ENCODE data around the gene CNOT9. TPM values are rescaled to one million over a fixed set of nuclear protein-coding genes. Genes with fewer than 3 reads are reported as not detected.
"Not testable (repeated sequence)": the region's sequence is repeated elsewhere in the genome, so short reads cannot be mapped to it uniquely, and the experiment has no call there.

The CNOT9 gene
- 10 to 100 TPM; 71.0 to 80.9 TPM for total RNA-seq

- Mint-ChIP-seq H3K27me3 (no peaks in the 10 kb centered on the region), H3K27ac (peak within 1 kb of the TSS; percentile 100), H3K4me3 (peak within 1 kb of the TSS; percentile 98), H3K9me3 (no peaks in the 10 kb centered on the region), H3K4me1 (peaks cover 59% of the 10 kb centered on the region), H3K36me3 (ENCODE audit: low read depth) (peaks cover 56% of the 10 kb centered on the region)
- ChIA-PET CTCF (no interaction called here), POLR2A (no interaction called here)
- peak; percentile 100 for DNase-seq
These were observed at the start of gene CNOT9, which contains the start of gene USP37 for GRCh38 chr2:218568190-218569037. Gene CNOT9 (plus strand): TSS chr2:218568839. CDS start chr2:218568955, 116 bp downstream. Gene USP37 (minus strand): TSS chr2:218568351. CDS start chr2:218558653, 9,698 bp downstream.

- Mint-ChIP-seq H3K4me1 (peaks cover 42% of the 10 kb centered on the region), H3K9me3 (peaks cover 2% of the 10 kb centered on the region), H3K4me3 (no peak overlapping the region), H3K36me3 (ENCODE audit: low read depth) (peaks cover 49% of the 10 kb centered on the region), H3K27ac (no peak overlapping the region), H3K27me3 (no peaks in the 10 kb centered on the region)
- ChIA-PET POLR2A (no interaction called here), CTCF (no interaction called here)
- no peak for DNase-seq
These were observed 49.8 kb upstream of the CNOT9 start for GRCh38 chr2:218518876-218519275.

- peaks cover 11% of the 10 kb centered on the region for H3K4me1 Mint-ChIP-seq
- no peaks in the 10 kb centered on the region for H3K27me3 Mint-ChIP-seq
- no peak for DNase-seq
- peaks cover 61% of the 10 kb centered on the region for H3K36me3 Mint-ChIP-seq (ENCODE audit: low read depth)
- ChIA-PET POLR2A (no interaction called here), CTCF (interaction anchor here (1.2 kb wide), 1 partner anchor 44 kb away, joined by 4 read pairs; no protein-coding TSS in a partner anchor)
- H3K27ac Mint-ChIP-seq = no peak overlapping the region
- H3K9me3 Mint-ChIP-seq = peaks cover 5% of the 10 kb centered on the region
- no peak overlapping the region for H3K4me3 Mint-ChIP-seq
These were observed 45.0 kb upstream of the CNOT9 start for GRCh38 chr2:218523651-218524050.

- CTCF ChIA-PET = interaction anchor here (0.5 to 0.9 kb wide), 4 partner anchors 12 to 123 kb away, joined by 3 to 5 read pairs (median 4); no protein-coding TSS in a partner anchor
- H3K4me1 Mint-ChIP-seq, H3K27ac Mint-ChIP-seq, H3K27me3 Mint-ChIP-seq, POLR2A ChIA-PET, DNase-seq, H3K4me3 Mint-ChIP-seq, H3K9me3 Mint-ChIP-seq: not testable (repeated sequence)
- H3K36me3 Mint-ChIP-seq (ENCODE audit: low read depth) = peaks cover 76% of the 10 kb centered on the region
These were observed 40.2 kb upstream of the CNOT9 start for GRCh38 chr2:218528409-218528808.

- Mint-ChIP-seq H3K27ac (no peak overlapping the region), H3K4me3 (no peak overlapping the region), H3K36me3 (ENCODE audit: low read depth) (peaks cover 68% of the 10 kb centered on the region), H3K9me3 (peaks cover 4% of the 10 kb centered on the region), H3K27me3 (no peaks in the 10 kb centered on the region), H3K4me1 (no peaks in the 10 kb centered on the region)
- no peak for DNase-seq
- ChIA-PET CTCF (no interaction called here), POLR2A (no interaction called here)
These were observed 38.6 kb upstream of the CNOT9 start for GRCh38 chr2:218529990-218530389.

- Mint-ChIP-seq H3K4me1 (no peaks in the 10 kb centered on the region), H3K27me3 (no peaks in the 10 kb centered on the region), H3K27ac (no peak overlapping the region), H3K4me3 (no peak overlapping the region), H3K9me3 (no peaks in the 10 kb centered on the region), H3K36me3 (ENCODE audit: low read depth) (peaks cover 41% of the 10 kb centered on the region)
- no peak for DNase-seq
- POLR2A ChIA-PET = no interaction called here
- CTCF ChIA-PET = no interaction called here
These were observed 31.7 kb upstream of the CNOT9 start for GRCh38 chr2:218536804-218537494.

GRCh38 chr2:218540015-218540414 lies 28.6 kb upstream of the CNOT9 start:
- H3K36me3 Mint-ChIP-seq (ENCODE audit: low read depth) = peaks cover 39% of the 10 kb centered on the region
- H3K27me3 Mint-ChIP-seq = no peaks in the 10 kb centered on the region
- H3K4me1 Mint-ChIP-seq = no peaks in the 10 kb centered on the region
- ChIA-PET CTCF (no interaction called here), POLR2A (no interaction called here)
- H3K4me3 Mint-ChIP-seq = no peak overlapping the region
- no peak overlapping the region for H3K27ac Mint-ChIP-seq
- DNase-seq = no peak
- no peaks in the 10 kb centered on the region for H3K9me3 Mint-ChIP-seq

GRCh38 chr2:218546012-218546411 lies 22.6 kb upstream of the CNOT9 start:
- Mint-ChIP-seq H3K27ac (no peak overlapping the region), H3K27me3 (no peaks in the 10 kb centered on the region), H3K36me3 (ENCODE audit: low read depth) (peaks cover 41% of the 10 kb centered on the region), H3K4me1 (no peaks in the 10 kb centered on the region), H3K9me3 (no peaks in the 10 kb centered on the region), H3K4me3 (no peak overlapping the region)
- DNase-seq = no peak
- ChIA-PET POLR2A (no interaction called here), CTCF (no interaction called here)

- ChIA-PET CTCF (interaction anchor here (0.9 to 1.0 kb wide), 2 partner anchors 36 to 56 kb away, joined by 3 read pairs; no protein-coding TSS in a partner anchor), POLR2A (no interaction called here)
- no peaks in the 10 kb centered on the region for H3K9me3 Mint-ChIP-seq
- H3K36me3 Mint-ChIP-seq (ENCODE audit: low read depth) = peaks cover 40% of the 10 kb centered on the region
- H3K27me3 Mint-ChIP-seq = no peaks in the 10 kb centered on the region
- no peak for DNase-seq
- no peaks in the 10 kb centered on the region for H3K4me1 Mint-ChIP-seq
- no peak overlapping the region for H3K4me3 Mint-ChIP-seq
- H3K27ac Mint-ChIP-seq = no peak overlapping the region
These were observed 21.1 kb upstream of the CNOT9 start for GRCh38 chr2:218547511-218547910.

GRCh38 chr2:218547978-218548377 lies 20.7 kb upstream of the CNOT9 start:
- Mint-ChIP-seq H3K4me1 (no peaks in the 10 kb centered on the region), H3K27me3 (no peaks in the 10 kb centered on the region), H3K36me3 (ENCODE audit: low read depth) (peaks cover 44% of the 10 kb centered on the region), H3K4me3 (no peak overlapping the region), H3K27ac (no peak overlapping the region), H3K9me3 (no peaks in the 10 kb centered on the region)
- ChIA-PET POLR2A (no interaction called here), CTCF (no interaction called here)
- no peak for DNase-seq

GRCh38 chr2:218554225-218554624 lies 14.4 kb upstream of the CNOT9 start:
- DNase-seq, CTCF ChIA-PET, H3K4me3 Mint-ChIP-seq, H3K27ac Mint-ChIP-seq, H3K9me3 Mint-ChIP-seq, H3K4me1 Mint-ChIP-seq, POLR2A ChIA-PET, H3K27me3 Mint-ChIP-seq: not testable (repeated sequence)
- peaks cover 50% of the 10 kb centered on the region for H3K36me3 Mint-ChIP-seq (ENCODE audit: low read depth)

- ChIA-PET CTCF (no interaction called here), POLR2A (no interaction called here)
- H3K9me3 Mint-ChIP-seq = no peaks in the 10 kb centered on the region
- DNase-seq = no peak
- no peak overlapping the region for H3K4me3 Mint-ChIP-seq
- H3K27me3 Mint-ChIP-seq = no peaks in the 10 kb centered on the region
- no peak overlapping the region for H3K27ac Mint-ChIP-seq
- peaks cover 58% of the 10 kb centered on the region for H3K36me3 Mint-ChIP-seq (ENCODE audit: low read depth)
- peaks cover 10% of the 10 kb centered on the region for H3K4me1 Mint-ChIP-seq
These were observed 13.1 kb upstream of the CNOT9 start for GRCh38 chr2:218555527-218555926.

GRCh38 chr2:218557941-218558340 lies 10.7 kb upstream of the CNOT9 start:
- CTCF ChIA-PET = interaction anchor here (1.2 kb wide), 1 partner anchor 22 kb away, joined by 3 read pairs; no protein-coding TSS in a partner anchor
- no peak for DNase-seq
- Mint-ChIP-seq H3K9me3 (no peaks in the 10 kb centered on the region), H3K27me3 (no peaks in the 10 kb centered on the region), H3K27ac (no peak overlapping the region), H3K4me3 (no peak overlapping the region), H3K36me3 (ENCODE audit: low read depth) (peaks cover 57% of the 10 kb centered on the region), H3K4me1 (peaks cover 21% of the 10 kb centered on the region)
- POLR2A ChIA-PET = no interaction called here
